PC-9 (cell line): Measurements from ENCODE around the gene TYW3. TPM values are rescaled to one million over a fixed set of nuclear protein-coding genes. Genes with fewer than 3 reads are reported as not detected.

Experiments used
- BruUV-seq: library from RNA; stranded (reverse); fragments of 400-500 nt; replicated peaks from 2 replicates; lab custom pipeline; 2021; lab: Mats Ljungman, UMichigan
- CTCF ChIA-PET: fragments of 300-600 bp; sonication (Branson Sonifier 250); formaldehyde crosslinking; loops from one replicate; lab custom pipeline; 2022; ENCODE audit warnings: antibody characterized with exemption; lab: Charles Lee
- POLR2A ChIA-PET: fragments of 300-600 bp; sonication (Branson Sonifier 250); formaldehyde crosslinking; loops from one replicate; lab custom pipeline; 2022; ENCODE audit warnings: antibody characterized with exemption; ENCODE audit not compliant: unreplicated experiment; lab: Charles Lee
- DNase-seq, 2 experiments: peaks; one replicate each; pipeline versions ENCODE4 v3.0.0 to v3.0.0-alpha.2; 2015 to 2022; ENCODE audit warnings: mixed read lengths in 1 of 2
- H2AFZ ChIP-seq: fragments of 200-600 bp; sonication (generic); 2 replicates; pipeline ENCODE4 v1.8.1; 2017; ENCODE audit warnings: antibody characterized with exemption
- H3F3A ChIP-seq: fragments of 200-600 bp; sonication (generic); 2 replicates; pipeline ENCODE4 v1.8.1; 2017; ENCODE audit warnings: antibody characterized with exemption, mild to moderate bottlenecking, low read depth; ENCODE audit not compliant: insufficient read depth
- H3K27ac ChIP-seq: fragments of 200-600 bp; sonication (generic); 2 replicates; pipeline ENCODE4 v1.6.1; 2016; ENCODE audit warnings: mixed run types
- H3K27me3 ChIP-seq: fragments of 200-600 bp; sonication (generic); 2 replicates; pipeline ENCODE4 v1.6.1; 2016; ENCODE audit warnings: low read depth, mixed run types; ENCODE audit not compliant: insufficient read depth
- H3K36me3 ChIP-seq: fragments of 200-600 bp; sonication (generic); 2 replicates; pipeline ENCODE4 v1.6.1; 2016; ENCODE audit warnings: low read depth, mixed run types
- H3K4me1 ChIP-seq: fragments of 200-600 bp; sonication (generic); replicated peaks from 2 replicates; pipeline ENCODE4 v1.6.1; 2016; ENCODE audit warnings: mixed run types; ENCODE audit not compliant: insufficient read depth
- H3K4me2 ChIP-seq: fragments of 200-600 bp; sonication (generic); 2 replicates; pipeline ENCODE4 v1.6.1; 2017; ENCODE audit warnings: mixed run types
- H3K4me3 ChIP-seq: fragments of 200-600 bp; sonication (generic); 2 replicates; pipeline ENCODE4 v1.6.1; 2016; ENCODE audit warnings: mixed run types
- H3K79me2 ChIP-seq: fragments of 200-600 bp; sonication (generic); 2 replicates; pipeline ENCODE4 v1.6.1; 2017; ENCODE audit warnings: low read depth, mixed run types
- H3K9me2 ChIP-seq: fragments of 200-600 bp; sonication (generic); 2 replicates; pipeline ENCODE4 v1.8.1; 2017; ENCODE audit warnings: mild to moderate bottlenecking; ENCODE audit not compliant: insufficient read depth
- H3K9me3 ChIP-seq: fragments of 200-600 bp; sonication (generic); 2 replicates; pipeline ENCODE4 v1.8.1; 2016; ENCODE audit warnings: low read depth; ENCODE audit not compliant: insufficient read depth
- H4K20me1 ChIP-seq: fragments of 200-600 bp; sonication (generic); 2 replicates; pipeline ENCODE4 v1.8.1; 2017; ENCODE audit not compliant: insufficient read depth
- EZH2 ChIP-seq: fragments of 200-600 bp; sonication (generic); IDR thresholded peaks from 2 replicates; pipeline ENCODE4 v1.8.0; 2017; ENCODE audit warnings: antibody characterized with exemption, low read depth
- intact Hi-C: fragments of 100-400 bp; cut with micrococcal nuclease; formaldehyde crosslinking; loops from one replicate; pipeline ENCODE4 v1.10.0; 2022; ENCODE audit not compliant: unreplicated experiment
- total RNA-seq: library from RNA; stranded (reverse); gene quantifications from 2 replicates; pipeline ENCODE4 v1.2.3, GENCODE V29; 2021
- TF ChIP-seq, protein P1 (sequence below): fragments of 200-600 bp; sonication (generic); conservative IDR thresholded peaks from 2 replicates; pipeline ENCODE4 v1.6.1; 2017; ENCODE audit warnings: mixed run types, antibody characterized with exemption, mild to moderate bottlenecking, moderate library complexity

The TYW3 gene
- total RNA-seq, 1 experiment from 2014 or later = 19.8 TPM

DNA sequence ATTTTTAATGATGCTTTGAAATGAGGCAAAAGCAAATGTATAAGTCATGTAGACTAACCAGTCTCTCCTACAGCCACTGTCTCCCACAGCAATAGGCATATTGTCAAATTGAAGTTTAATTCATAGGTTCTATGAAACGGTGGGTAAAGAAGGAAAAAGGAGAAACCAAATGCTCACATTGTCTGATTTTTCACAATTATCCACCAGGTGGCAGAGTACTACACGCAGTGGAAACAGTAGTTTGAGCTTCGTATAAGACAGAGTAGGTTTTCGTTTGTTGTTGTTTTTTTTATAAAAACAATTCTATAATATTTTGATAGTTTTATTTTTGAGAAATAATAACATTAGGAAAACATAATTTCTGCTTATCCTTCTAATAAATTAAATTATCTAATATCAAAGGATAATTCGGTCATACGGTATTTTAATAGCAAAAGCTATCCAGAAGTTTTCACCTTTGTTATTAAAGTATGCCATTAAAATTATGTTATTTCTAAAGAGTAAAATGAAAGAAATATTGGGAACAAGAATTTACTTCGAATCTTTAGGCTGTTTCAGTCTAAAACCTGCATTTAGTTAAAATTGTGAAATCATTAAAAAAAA lies 39.1 kb downstream of the TYW3 start:
- intact Hi-C loops = loop anchor here (1.0 to 2.0 kb wide), 2 partner anchors 431 to 861 kb away; no protein-coding TSS in a partner anchor
- peak in 1 of 2 experiments; percentile 41 for DNase-seq
- Histone ChIP-seq H3K9me2 (no peaks in the 10 kb centered on the region), H4K20me1 (no peaks in the 10 kb centered on the region), H3F3A (no peaks in the 10 kb centered on the region), H3K27me3 (no peaks in the 10 kb centered on the region), H3K4me2 (no peak overlapping the region), H3K4me1 (no peaks in the 10 kb centered on the region), H2AFZ (no peak overlapping the region), H3K79me2 (no peaks in the 10 kb centered on the region), H3K4me3 (no peak overlapping the region), H3K9me3 (no peaks in the 10 kb centered on the region), H3K36me3 (no peaks in the 10 kb centered on the region), H3K27ac (no peak overlapping the region)
- no TSS peak for BruUV-seq
- ChIA-PET POLR2A (no interaction called here), CTCF (interaction anchor here (1.0 kb wide), 1 partner anchor 430 kb away, joined by 11 read pairs; no protein-coding TSS in a partner anchor)
- TF ChIP-seq, protein P1, sequence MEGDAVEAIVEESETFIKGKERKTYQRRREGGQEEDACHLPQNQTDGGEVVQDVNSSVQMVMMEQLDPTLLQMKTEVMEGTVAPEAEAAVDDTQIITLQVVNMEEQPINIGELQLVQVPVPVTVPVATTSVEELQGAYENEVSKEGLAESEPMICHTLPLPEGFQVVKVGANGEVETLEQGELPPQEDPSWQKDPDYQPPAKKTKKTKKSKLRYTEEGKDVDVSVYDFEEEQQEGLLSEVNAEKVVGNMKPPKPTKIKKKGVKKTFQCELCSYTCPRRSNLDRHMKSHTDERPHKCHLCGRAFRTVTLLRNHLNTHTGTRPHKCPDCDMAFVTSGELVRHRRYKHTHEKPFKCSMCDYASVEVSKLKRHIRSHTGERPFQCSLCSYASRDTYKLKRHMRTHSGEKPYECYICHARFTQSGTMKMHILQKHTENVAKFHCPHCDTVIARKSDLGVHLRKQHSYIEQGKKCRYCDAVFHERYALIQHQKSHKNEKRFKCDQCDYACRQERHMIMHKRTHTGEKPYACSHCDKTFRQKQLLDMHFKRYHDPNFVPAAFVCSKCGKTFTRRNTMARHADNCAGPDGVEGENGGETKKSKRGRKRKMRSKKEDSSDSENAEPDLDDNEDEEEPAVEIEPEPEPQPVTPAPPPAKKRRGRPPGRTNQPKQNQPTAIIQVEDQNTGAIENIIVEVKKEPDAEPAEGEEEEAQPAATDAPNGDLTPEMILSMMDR = peak; percentile 83
- no peak for TF ChIP-seq EZH2

DNA sequence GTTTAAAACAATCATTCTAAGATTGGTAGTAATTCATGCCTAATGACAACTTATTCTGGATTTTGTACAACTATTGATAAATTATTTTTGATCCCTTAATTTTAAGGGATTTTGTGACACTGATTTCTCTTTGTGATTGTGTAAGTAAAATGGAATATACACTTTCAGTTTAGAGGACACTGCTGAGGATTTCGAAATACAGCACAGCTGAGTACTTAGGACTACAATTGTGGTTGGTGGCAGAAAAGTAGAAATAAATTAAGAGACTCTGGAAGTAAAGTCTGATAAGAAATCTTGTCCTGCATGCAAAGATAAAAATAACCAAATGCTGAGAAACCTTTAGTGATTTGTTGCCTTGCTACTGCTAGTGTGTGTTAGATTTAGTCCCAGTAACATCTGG lies 40.0 kb downstream of the TYW3 start:
- CTCF ChIA-PET = no interaction called here
- Histone ChIP-seq H3K27ac (no peak overlapping the region), H3K4me2 (no peak overlapping the region), H4K20me1 (no peaks in the 10 kb centered on the region), H3K4me1 (no peaks in the 10 kb centered on the region), H3K4me3 (no peak overlapping the region), H3K27me3 (no peaks in the 10 kb centered on the region), H3K9me2 (no peaks in the 10 kb centered on the region), H3F3A (no peaks in the 10 kb centered on the region), H3K79me2 (no peaks in the 10 kb centered on the region), H2AFZ (no peak overlapping the region), H3K9me3 (no peaks in the 10 kb centered on the region), H3K36me3 (no peaks in the 10 kb centered on the region)
- DNase-seq = no peak
- TF ChIP-seq, protein P1 = no peak
- TF ChIP-seq EZH2 = no peak
- POLR2A ChIA-PET = no interaction called here
- BruUV-seq = no TSS peak
- intact Hi-C loops = loop anchor here (1.0 to 2.0 kb wide), 2 partner anchors 430 to 860 kb away; no protein-coding TSS in a partner anchor

DNA sequence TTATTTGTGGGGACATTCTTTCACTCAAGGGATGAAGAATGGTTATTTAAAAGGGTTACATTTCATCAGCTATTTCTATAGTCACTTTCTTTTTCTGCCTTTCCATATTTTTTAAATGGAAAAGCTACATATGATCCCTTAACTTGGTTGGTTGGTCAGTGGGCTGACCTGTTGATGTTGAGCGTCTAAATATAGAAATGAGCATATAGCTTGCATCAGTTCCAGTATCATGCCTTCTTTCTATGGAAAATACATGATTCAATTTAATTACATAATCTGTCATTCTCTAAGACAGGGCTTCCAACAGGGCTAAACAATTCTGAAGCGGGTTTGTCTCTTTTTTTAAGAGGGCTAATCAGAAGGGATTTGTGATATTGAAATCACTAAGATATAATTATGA lies 40.6 kb downstream of the TYW3 start:
- H3K9me2 ChIP-seq = no peaks in the 10 kb centered on the region
- H3K27me3 ChIP-seq = no peaks in the 10 kb centered on the region
- no peak overlapping the region for H2AFZ ChIP-seq
- BruUV-seq = no TSS peak
- no peak overlapping the region for H3K4me3 ChIP-seq
- H3K4me2 ChIP-seq = no peak overlapping the region
- H4K20me1 ChIP-seq = no peaks in the 10 kb centered on the region
- no peaks in the 10 kb centered on the region for H3K4me1 ChIP-seq
- ChIA-PET CTCF (no interaction called here), POLR2A (no interaction called here)
- TF ChIP-seq, protein P1 = no peak
- no peak for TF ChIP-seq EZH2
- H3K79me2 ChIP-seq = no peaks in the 10 kb centered on the region
- no peaks in the 10 kb centered on the region for H3F3A ChIP-seq
- no peaks in the 10 kb centered on the region for H3K36me3 ChIP-seq
- no peaks in the 10 kb centered on the region for H3K9me3 ChIP-seq
- intact Hi-C loops = loop anchor here (2.0 kb wide), 1 partner anchor 859 kb away; no protein-coding TSS in a partner anchor
- no peak overlapping the region for H3K27ac ChIP-seq
- DNase-seq = no peak
